ENCODE measurements around the gene RTBDN. TPM values are rescaled to one million over a fixed set of nuclear protein-coding genes. Genes with fewer than 3 reads are reported as not detected.
A peak's percentile ranks its signal among the peaks of the same experiment; 100 is the strongest.

Gene RTBDN
- total RNA-seq, 1 donor from 2014 or later = not detected

GRCh38 chr19:12873891-12874745 is 39.7 kb upstream of the RTBDN start:
- Mint-ChIP-seq H3K9me3 (peaks cover 5% of the 10 kb centered on the region), H3K4me1 (no peaks in the 10 kb centered on the region), H3K27ac (no peak overlapping the region), H3K27me3 (ENCODE audit: low read depth) (no peaks in the 10 kb centered on the region), H3K36me3 (peaks cover 21% of the 10 kb centered on the region), H3K4me3 (no peak overlapping the region)
- DNase-seq (ENCODE audit: low spot score in 2 of 2, unreplicated experiment in 2 of 2) = no peak
- no peak for TF ChIP-seq CTCF (IDR thresholded peaks at IDR 0.05; ENCODE audit: unreplicated experiment)

- H3K27ac Mint-ChIP-seq = no peak overlapping the region
- no peak for TF ChIP-seq CTCF (IDR thresholded peaks at IDR 0.05; ENCODE audit: unreplicated experiment)
- no peaks in the 10 kb centered on the region for H3K4me1 Mint-ChIP-seq
- DNase-seq (ENCODE audit: low spot score in 2 of 2, unreplicated experiment in 2 of 2) = no peak
- H3K4me3 Mint-ChIP-seq = no peak overlapping the region
- peaks cover 21% of the 10 kb centered on the region for H3K36me3 Mint-ChIP-seq
- peaks cover 5% of the 10 kb centered on the region for H3K9me3 Mint-ChIP-seq
- no peaks in the 10 kb centered on the region for H3K27me3 Mint-ChIP-seq (ENCODE audit: low read depth)
These were observed 38.8 kb upstream of the RTBDN start for GRCh38 chr19:12872941-12873890.

GRCh38 chr19:12872255-12872654 is 37.9 kb upstream of the RTBDN start:
- TF ChIP-seq CTCF (IDR thresholded peaks at IDR 0.05; ENCODE audit: unreplicated experiment) = no peak
- Mint-ChIP-seq H3K4me3 (no peak overlapping the region), H3K9me3 (peaks cover 5% of the 10 kb centered on the region), H3K36me3 (peaks cover 21% of the 10 kb centered on the region), H3K27me3 (ENCODE audit: low read depth) (no peaks in the 10 kb centered on the region), H3K4me1 (peaks cover under 1% of the 10 kb centered on the region), H3K27ac (no peak overlapping the region)
- no peak for DNase-seq (ENCODE audit: low spot score in 2 of 2, unreplicated experiment in 2 of 2)

GRCh38 chr19:12871681-12872080 is 37.3 kb upstream of the RTBDN start:
- H3K27ac Mint-ChIP-seq = no peak overlapping the region
- H3K27me3 Mint-ChIP-seq (ENCODE audit: low read depth) = no peaks in the 10 kb centered on the region
- no peak for TF ChIP-seq CTCF (IDR thresholded peaks at IDR 0.05; ENCODE audit: unreplicated experiment)
- H3K4me3 Mint-ChIP-seq = no peak overlapping the region
- H3K9me3 Mint-ChIP-seq = peaks cover 5% of the 10 kb centered on the region
- H3K4me1 Mint-ChIP-seq = peaks cover 4% of the 10 kb centered on the region
- peaks cover 21% of the 10 kb centered on the region for H3K36me3 Mint-ChIP-seq
- no peak for DNase-seq (ENCODE audit: low spot score in 2 of 2, unreplicated experiment in 2 of 2)

GRCh38 chr19:12868540-12869112 is 34.2 kb upstream of the RTBDN start:
- no peak for DNase-seq (ENCODE audit: low spot score in 2 of 2, unreplicated experiment in 2 of 2)
- H3K4me3 Mint-ChIP-seq = peak overlapping the region; percentile 5
- no peak for TF ChIP-seq CTCF (IDR thresholded peaks at IDR 0.05; ENCODE audit: unreplicated experiment)
- no peak overlapping the region for H3K27ac Mint-ChIP-seq
- peaks cover 15% of the 10 kb centered on the region for H3K36me3 Mint-ChIP-seq
- peaks cover under 1% of the 10 kb centered on the region for H3K27me3 Mint-ChIP-seq (ENCODE audit: low read depth)
- H3K4me1 Mint-ChIP-seq = peaks cover 7% of the 10 kb centered on the region
- H3K9me3 Mint-ChIP-seq = peaks cover 5% of the 10 kb centered on the region
